NCI-H146 treated with DMSO at 0.1 percent for 48 hours (cell line): ENCODE data around the gene HOXA2.
A peak's percentile ranks its signal among the peaks of the same experiment; 100 is the strongest.

Experiments used
- DNase-seq: peaks from one replicate; lab custom pipeline; 2025; ENCODE audit not compliant: unreplicated experiment; lab: John Stamatoyannopoulos, UW

HOXA2 gene

DNA sequence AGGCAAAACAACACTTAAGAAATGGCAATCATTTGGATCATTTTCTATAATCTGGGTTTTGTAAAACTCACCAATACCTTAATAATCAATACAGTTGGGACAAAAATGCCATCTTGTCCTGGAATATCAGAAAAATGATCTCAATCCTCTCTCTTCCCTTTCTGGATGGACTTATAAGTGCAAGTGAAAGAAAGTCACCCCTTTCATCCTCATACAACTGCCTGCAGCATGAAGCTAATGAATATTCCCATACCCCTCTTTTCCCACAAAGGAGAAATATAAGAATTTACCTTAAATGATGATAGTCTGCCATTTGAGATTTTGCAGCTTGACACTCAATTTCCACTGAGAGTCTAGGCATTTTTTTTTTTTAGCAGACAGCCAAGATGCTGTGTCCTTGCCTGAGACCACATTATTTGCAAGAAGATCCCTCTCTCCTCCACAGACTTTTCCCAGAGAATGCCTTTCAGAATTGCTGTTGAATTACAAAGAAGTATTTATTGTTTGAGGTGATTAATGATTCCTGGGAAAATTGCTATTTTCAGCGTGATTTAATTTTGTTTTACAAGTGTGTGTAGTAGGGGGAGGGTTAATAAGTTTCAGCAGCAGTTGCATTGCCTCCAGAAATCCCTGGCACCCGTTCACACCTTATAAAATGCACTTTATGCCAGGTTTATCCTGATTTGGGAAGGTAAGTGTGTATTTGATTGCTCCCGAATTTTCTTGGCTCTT is 24.3 kb upstream of the HOXA2 start:
- no peak for DNase-seq

DNA sequence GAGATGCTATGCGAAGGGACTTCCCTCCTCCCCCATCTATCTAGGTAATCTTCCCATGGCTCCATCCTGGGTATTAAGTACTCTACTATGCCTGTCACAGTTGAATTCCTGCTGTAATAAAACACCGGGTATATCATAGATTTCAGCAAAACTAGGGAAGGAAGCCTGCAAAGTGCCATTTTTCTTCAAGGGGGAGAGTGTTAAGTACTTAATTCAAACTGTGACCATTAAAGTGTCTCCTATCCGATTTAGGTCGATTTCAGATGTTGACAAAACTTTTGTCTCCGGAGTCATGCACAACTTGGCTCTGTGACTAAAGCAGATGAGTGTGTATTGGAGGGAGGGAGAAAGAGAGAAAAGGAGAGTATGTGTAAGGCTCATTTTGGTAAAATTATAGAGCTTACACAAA is 23.5 kb upstream of the HOXA2 start:
- no peak for DNase-seq

DNA sequence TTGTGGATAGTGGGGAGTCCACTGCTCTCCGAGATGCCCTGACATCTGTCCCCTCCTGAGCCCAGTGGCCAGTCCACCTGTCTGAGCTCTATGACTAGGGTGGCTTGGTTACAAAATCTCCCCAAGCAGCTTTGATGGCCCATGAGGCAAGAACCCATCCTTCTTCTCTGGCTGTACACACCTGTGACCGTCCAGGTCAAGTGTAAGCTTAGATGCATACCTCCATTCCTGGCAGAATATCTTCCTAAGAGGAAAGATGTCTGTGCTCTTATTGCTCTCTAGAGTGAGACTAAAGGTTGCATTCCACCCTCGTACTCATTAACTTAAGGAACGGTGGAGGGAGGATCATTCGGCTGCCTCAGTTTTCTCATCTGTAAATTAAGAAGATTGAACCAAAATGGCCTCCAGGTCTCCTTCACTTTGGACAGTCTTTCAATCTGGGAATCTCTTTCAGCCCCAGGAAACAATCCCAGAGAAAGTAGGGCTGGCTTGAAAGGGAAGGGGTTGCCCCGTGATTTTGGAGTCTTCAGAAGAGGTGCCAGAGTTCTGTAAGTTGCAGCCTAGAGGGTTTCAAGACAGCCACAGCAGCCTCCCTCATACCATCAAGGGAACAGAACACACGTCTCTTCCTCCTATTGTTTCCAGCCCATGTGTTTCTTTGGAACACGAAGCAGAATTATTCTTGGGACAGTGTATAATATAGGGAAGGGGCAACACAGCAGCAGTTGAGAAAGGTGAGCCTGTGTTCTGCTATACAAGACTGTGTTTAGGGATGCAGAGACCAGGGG is 22.6 kb upstream of the HOXA2 start:
- no peak for DNase-seq

DNA sequence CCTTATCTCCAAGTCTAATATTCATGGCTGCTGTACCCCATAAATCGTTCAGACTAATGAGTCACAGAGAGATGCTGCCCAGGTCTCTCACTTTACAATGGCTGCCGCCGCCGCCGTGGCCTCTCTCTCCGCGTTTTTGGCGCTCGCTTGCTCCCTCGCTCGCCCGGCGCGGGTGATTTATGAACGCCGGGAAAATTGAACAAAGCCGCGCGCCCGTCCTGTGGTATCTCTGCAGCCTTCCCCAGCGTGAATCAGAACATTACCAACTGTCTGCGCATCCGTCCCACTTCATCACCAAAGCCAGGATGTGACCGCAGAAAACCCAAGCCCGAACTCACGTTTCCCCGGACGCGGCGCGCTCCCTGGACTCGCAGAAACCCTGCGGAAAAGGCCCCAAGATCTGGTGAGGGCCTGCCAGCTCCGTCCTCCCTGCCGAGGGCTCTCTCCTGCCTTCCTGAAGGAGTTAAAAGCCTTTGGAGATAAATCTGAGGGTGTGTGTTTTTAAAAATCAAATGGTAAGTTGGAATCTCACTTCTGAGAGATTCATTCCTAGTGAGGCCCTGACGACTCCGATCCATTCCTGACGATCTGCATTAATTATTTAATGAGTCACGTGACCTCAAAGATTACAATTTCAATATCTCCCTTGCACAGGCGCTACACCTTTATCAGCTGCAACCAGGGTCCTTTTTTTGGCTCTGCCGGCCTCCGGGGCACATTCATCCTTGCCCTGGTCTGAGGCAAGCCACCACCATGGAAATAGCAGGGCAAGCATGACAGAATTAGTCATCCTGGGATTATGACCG is 21.8 kb upstream of the HOXA2 start:
- no peak for DNase-seq

DNA sequence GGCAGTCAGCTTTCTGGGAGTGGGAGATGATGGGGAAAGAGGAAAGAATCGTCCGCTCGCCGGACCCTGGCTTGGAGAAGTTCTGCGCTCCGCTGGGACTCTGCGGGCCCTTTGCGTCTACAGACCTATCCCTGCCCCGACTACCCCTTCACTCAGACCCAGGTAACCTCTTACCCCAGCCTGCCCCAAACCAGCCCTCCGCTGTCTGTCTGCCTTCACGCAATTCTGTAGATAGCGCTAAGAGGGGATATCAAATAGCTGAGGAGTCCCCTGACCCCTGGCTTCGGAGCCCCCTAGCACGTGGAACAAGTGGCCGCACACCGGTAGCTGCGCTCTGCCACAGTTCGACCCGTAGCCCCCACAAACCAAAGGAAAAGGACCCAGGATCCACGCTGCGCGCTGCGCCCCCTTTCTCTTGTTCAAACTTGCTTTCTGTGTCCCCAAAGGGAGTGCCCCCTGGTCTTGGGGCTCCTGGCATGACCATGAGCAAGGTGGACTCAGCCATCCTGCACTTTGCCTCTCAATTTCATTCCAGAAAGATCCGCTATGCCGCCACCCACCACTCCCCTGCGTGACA is 21.1 kb upstream of the HOXA2 start:
- no peak for DNase-seq

DNA sequence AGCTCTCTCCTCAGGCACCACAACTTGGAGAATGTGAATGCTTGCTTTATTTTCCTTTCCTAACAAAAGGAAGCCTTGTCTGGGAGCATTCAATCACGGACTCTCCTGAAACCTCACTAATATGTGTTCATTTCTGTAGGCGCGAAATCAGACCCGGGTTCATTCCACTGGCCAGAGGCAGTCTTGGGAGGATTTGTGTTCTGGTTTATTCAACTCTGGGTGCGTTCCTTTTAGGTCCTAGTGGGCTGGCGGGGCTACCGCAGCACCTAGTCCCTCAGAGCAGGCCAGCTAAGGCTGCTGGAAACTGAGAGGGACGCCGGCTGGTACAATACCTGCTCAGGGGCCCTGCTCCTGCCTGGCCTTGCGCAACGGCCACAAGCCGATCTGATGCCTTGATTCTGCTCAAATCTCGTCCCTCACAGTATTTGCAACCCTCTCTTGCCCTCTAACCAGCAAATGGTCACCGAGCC is 20.6 kb upstream of the HOXA2 start:
- DNase-seq, result no peak

DNA sequence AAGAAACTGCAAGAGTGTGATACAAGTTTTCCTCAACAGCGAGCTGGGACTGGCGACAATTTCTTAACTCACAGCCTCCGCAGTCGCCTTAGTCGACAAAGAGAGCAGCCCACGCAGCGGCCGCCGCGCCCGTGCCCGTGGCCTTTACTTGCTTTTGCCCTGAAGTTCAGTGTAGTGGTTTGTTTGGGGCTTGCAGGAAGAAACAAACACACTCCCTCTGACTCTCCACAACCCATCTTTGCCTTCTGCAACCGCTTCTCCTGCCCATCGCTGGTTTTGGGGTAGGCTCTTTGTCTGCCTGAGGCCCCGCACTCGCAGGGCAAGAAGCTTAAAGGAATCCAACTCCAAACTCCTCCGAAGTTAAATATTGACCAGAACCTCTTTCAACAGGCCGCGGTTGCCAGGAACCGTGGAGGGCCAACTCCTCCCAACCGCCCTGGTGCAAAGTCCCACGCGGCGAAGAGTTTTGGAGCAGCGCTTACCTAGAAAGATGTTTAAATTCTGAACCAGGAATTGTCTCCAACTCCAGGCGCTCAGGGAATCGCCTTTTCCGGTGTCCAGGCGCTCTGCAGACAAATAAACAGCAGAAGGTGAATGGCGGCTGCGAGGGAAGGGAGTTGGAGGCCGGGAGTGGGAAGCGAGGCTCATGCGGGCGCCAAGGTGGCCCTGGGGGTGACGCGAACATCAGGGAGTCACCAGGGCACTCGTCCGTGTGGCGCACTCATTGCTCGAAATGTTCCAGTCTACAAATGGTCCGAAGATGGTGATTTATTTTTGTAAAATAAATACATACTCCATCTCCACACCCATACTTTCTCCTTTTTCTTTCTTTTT is 19.8 kb upstream of the HOXA2 start:
- DNase-seq, result no peak

DNA sequence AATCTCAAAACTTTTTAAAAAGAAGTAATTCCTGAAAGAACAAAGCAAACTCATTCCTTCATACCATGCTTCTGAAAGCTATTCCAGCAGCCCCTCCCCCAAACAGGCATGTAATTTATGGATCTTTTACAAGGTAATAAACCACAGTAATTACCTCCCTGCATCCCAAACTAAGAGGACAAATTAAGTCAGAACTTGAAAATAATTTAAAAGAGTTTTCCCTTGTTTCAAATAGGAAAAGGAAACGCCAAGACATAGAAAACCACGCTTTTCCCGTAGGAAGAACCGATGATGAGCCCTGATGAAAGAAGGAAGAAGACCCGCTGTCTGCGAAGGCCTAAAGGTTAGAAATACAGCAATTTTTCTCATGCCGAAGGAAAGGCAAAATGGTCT is 19.2 kb upstream of the HOXA2 start:
- no peak for DNase-seq

DNA sequence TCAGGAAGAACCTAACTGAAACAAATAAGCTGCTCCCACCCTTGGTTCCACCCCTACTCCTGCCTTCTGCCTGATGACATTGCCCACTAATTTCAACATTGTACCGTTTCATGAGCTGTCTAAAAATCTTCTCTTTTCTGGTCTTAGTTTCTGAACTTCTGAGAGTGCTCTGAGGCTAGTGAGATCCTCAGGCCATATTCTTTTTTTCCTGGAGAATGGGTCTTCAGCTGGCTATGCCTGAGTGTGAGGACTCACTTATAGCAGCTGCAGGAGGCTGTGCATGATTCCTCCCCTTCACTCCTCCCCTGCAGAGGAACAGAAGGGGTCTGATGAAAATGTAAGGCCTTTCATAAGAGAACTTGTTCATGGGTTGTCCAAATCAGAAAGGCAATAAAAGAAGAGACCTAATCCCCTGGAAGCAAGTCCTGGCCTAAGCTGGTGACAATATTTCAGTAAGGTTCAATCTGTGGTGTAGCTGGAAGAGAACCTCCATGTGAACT is 17.0 kb upstream of the HOXA2 start:
- no peak for DNase-seq

DNA sequence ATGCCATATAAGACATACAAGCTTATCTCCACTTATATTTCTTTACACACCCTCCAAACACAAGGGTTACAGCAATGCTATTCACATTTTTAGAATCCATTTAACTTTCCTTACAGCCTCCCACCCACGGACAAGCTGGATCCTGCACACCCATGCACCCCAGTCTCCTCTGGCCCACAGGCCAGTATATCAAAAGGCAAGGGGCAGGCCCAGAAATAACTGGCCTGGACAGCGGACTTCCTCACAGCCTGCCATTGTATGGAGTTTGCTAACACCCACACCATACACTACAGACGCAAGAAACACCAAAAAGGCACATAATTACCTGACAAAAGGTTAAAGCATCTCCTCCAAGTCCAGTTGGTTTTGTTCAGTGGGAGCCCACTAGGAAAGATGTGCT is 16.1 kb upstream of the HOXA2 start:
- no peak for DNase-seq

DNA sequence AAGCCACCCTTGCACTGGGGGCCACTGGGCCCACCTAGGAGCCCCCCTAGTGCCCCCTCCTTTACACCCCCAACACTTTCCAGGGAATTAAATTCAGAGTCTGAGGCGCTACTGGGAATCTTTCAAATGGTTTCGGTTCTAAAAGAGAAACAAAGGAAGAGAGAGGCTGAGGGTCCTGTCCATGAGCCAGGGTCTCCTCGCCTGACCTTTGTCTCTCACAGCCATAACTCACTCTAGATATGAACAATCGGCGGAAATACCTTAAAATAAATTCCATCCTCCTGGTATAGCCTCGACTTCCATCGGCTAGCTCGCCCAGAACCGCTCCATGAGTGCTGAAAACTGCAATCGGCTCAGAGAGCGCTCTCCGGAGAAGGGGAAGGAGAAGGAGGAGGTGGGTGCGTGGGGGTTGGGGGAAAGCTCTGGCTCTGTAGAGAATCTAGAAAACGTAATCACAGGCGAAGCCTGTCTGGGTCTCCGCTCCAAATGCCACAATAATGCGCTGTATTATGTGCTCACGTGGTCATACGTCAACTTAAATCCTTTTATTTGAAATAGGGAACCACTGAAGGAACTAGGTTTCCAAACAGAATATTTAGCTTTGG is 15.5 kb upstream of the HOXA2 start:
- no peak for DNase-seq

DNA sequence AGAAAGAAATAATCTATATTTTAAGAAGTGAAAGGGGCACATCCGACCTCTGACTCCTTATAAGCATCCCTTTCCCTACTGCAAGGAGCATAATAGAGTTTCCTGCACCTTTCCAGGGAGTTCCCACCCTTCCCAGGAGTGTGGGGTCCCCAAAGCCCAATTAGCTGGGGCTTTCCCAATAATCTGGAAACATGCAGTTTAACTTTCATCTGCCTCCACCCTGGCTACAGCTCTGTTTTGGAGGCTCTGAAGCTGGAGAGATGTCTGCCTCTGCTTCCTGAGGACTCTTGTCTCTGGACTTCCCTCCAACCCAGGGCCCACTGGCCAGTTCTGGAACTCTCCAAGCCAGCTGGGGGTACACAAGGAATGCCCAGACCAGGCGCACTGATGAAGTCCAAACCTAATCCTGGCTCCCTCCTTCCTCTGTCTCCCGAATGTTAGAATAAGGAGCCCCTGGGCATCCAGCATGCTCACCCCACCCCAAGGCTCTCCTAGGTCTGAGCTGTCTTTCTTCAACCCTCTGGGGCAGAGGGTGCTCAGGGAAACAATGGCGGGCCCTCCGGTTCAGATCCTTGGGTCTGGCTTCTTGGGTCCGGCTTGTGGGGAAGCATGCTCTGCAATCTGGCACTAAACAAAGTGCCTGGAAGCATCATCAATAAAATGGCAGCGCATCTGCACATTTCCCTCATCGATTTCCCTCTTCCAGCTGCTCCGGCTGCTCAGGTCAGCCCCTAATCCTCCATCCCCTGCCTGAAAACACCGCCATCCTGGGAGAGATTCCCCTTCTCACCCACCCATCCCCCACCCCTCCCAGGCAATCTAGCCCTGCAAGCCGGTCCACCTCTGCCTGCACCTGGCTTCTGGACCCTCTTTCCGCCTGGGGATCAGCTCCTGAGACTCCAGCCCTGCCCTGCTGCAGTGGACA is 14.7 kb upstream of the HOXA2 start:
- no peak for DNase-seq

DNA sequence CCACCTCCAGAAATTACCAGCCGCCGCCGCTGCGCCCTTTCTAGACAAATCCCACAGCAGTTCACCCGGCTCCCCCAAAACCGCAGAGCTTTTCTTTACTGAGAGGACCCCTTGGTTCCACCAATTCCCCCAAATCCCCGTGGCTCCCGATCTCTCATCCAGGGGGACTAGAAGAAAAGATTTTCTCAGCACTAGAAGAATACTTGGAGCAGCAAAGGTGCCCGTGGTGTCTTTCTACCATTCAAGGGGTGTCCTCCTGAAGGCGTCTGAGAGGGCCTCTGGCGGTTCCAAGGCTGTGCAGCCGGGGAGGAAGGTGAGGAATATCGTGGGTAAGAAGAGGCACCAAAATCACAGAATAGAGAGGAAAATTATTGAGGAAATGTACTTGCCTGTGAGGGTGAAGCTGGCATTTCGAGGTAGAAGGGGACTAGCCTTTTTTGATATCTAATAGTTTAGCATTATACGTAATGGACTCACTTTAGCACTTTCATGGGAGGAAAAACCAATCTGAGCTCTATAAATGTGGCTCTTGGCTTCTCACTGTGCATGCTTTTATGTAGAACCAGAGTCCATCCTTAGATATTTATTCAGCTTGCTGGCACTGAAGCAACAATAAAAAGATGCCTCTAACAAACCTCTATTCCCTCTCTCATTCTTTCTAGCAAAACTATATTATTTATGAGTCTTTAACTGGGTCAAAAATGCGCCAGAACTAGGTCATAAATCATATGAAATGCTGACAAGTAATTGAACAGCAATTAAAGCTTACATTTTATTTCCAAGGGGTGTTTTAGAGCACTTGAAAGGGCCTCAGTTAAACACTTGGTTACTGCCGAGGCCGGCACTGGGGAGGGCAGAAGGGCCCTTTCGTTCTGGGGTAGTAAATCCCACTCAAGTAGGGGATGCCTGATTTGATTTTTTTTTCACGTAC is 13.8 kb upstream of the HOXA2 start:
- DNase-seq, result no peak

DNA sequence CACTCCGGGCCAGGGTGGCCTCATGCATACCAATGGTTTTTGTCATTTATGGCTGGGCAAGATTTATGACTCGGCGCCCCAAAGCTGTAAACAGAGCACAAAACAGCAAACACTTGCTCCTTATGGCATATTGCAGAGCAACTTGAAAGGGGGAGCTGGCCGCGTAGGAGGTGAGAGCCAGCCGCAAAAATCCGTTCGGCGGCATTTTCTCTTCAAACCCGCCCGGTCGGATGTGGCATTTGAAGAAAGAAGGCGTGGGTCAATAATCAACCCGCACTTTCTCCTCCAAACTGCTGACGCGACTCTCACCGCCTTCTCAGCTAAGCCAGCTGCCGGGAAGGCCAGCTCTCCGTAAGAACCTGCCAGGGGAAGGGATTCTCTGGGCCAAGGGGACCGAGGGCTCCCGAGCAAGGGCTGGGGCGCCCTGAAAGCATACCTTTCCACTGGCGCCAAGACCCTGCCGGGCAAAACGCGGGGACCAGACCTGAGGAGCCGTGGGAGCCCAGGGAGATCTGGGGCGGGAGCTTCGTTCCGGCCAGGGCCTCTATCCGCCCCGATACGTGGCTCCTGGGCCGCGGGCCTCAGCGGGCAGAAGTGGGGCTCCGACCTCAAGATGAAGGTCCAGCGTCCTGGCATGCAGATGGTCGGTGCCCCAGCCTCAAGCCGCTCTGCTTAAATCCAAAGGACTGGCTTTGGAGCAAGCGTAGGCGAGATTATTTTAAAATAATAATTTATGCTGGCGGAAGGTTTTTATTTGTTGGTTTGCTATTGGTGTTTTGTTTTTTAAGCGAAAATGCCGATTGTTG is 12.9 kb upstream of the HOXA2 start:
- DNase-seq, result no peak

DNA sequence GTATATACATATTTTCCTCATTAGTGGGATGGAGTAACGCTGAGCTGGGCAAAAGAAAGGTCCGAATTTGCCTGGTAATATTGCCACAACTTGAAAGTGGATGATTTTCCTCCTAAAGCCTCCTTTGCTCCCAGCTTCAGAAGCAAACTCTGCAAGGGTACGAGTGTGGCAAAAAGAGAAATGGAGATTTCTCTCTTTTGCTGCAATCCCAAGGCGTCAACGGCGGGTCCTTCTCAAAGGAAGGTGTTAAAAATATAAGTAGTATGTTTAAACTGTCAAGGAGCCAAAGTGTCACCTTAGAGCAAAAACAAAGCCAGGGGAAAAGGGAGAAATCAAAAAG is 12.4 kb upstream of the HOXA2 start:
- no peak for DNase-seq

DNA sequence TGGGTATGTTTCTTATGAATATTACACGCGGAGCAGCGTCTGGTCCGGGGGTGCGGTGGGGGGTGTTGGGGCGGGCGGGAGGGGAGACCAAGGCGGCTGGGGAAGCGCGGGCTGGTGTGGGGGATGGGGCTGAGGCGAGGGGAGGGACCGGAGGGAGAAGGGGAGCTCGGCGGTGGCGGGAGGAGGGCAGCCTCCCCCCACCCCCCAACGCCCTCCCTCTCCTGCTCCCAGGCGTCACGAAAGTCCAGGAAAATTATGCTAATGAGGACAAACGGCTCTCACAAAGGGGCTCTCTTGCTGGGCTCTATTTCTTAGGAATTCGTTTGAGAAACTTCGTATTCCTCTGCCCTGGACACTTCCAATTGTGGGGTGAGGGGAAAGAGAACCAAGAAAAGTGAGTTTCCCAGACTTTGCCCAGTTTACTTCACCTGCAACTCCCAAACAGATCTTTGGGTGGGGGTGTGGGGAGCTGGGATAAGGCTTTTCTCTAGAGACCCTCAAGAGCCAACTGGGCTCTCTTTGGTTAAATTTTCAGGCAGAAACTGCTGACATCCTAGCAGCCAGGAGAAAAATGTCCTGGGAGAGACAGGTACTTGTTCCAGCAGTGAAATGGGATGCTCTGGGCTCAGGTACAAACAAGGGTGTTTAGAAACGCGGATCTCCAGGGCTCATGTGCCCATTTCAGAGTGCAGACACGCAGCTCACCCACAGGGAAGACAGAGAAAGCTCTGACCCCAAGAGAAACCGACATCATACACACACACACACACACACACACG is 11.7 kb upstream of the HOXA2 start:
- DNase-seq, result peak; percentile 10
